Neuronal stem cell (in vitro differentiated cells): ENCODE data around the gene TMEM51.

Experiments
- DNase-seq: peaks from one replicate; pipeline ENCODE4 v3.0.0-alpha.2; 2013; ENCODE audit warnings: low spot score
- H2AFZ ChIP-seq: one replicate; pipeline ENCODE4 v1.6.1; 2013; ENCODE audit warnings: mild to moderate bottlenecking, low read length, inconsistent platforms
- H2AK5ac ChIP-seq: 2 replicates; pipeline ENCODE4 v1.6.1; 2013; ENCODE audit warnings: low read depth, mild to moderate bottlenecking, inconsistent platforms, low read length, moderate library complexity, mixed read lengths
- H2BK120ac ChIP-seq: 2 replicates; pipeline ENCODE4 v1.6.1; 2013; ENCODE audit warnings: low read depth, mild to moderate bottlenecking, inconsistent platforms, low read length, moderate library complexity, mixed read lengths
- H2BK12ac ChIP-seq: one replicate; pipeline ENCODE4 v1.6.1; 2013; ENCODE audit warnings: low read length, inconsistent platforms
- H2BK15ac ChIP-seq: 2 replicates; pipeline ENCODE4 v1.6.1; 2013; ENCODE audit warnings: mild to moderate bottlenecking, low read length, inconsistent platforms, mixed read lengths
- H2BK5ac ChIP-seq: one replicate; pipeline ENCODE4 v1.6.1; 2013; ENCODE audit warnings: inconsistent platforms, mild to moderate bottlenecking, low read length, moderate library complexity
- H3K14ac ChIP-seq: one replicate; pipeline ENCODE4 v1.6.1; 2013; ENCODE audit warnings: low read length, inconsistent platforms
- H3K18ac ChIP-seq: 2 replicates; pipeline ENCODE4 v1.6.1; 2013; ENCODE audit warnings: low read length, inconsistent platforms
- H3K23ac ChIP-seq: 2 replicates; pipeline ENCODE4 v1.6.1; 2013; ENCODE audit warnings: low read depth, mild to moderate bottlenecking, mixed read lengths, low read length, inconsistent platforms; ENCODE audit not compliant: poor library complexity
- H3K27ac ChIP-seq: replicated peaks from 3 replicates; pipeline ENCODE4 v1.5.1; 2013; ENCODE audit warnings: low read length, inconsistent platforms
- H3K27me3 ChIP-seq, 3 experiments: 2 replicates each; pipeline ENCODE4 v1.6.1; 2013; ENCODE audit warnings: low read length in 3 of 3, mild to moderate bottlenecking in 2 of 3, inconsistent platforms in 1 of 3, low read depth in 1 of 3, mixed read lengths in 1 of 3, moderate library complexity in 1 of 3; ENCODE audit not compliant: control insufficient read depth in 3 of 3, insufficient read depth in 3 of 3
- H3K36me3 ChIP-seq, 2 donors: replicated peaks in 1 of 2; 2 replicates each; pipeline ENCODE4 v1.6.1; 2013; ENCODE audit warnings: low read length in 2 of 2; ENCODE audit not compliant: control insufficient read depth in 2 of 2, insufficient read depth in 2 of 2
- H3K4ac ChIP-seq: 2 replicates; pipeline ENCODE4 v1.6.1; 2013; ENCODE audit warnings: inconsistent platforms, mild to moderate bottlenecking, low read length, moderate library complexity
- H3K4me1 ChIP-seq, 2 donors: 1 replicate in 1 of 2; 2 replicates in 1 of 2; pipeline ENCODE4 v1.6.1; 2013; ENCODE audit warnings: low read length in 2 of 2, low read depth in 1 of 2; ENCODE audit not compliant: control insufficient read depth in 2 of 2, insufficient read depth in 1 of 2
- H3K4me2 ChIP-seq: one replicate; pipeline ENCODE4 v1.6.1; 2013; ENCODE audit warnings: mild to moderate bottlenecking, low read length, inconsistent platforms; ENCODE audit not compliant: insufficient read depth, poor library complexity, severe bottlenecking
- H3K4me3 ChIP-seq, 2 donors: 2 replicates each; pipeline ENCODE4 v1.5.1; 2013; ENCODE audit warnings: low read length in 2 of 2, mild to moderate bottlenecking in 2 of 2, inconsistent platforms in 1 of 2, moderate library complexity in 1 of 2
- H3K79me1 ChIP-seq: one replicate; pipeline ENCODE4 v1.6.1; 2013; ENCODE audit warnings: low read depth, mild to moderate bottlenecking, inconsistent platforms, low read length, moderate library complexity
- H3K9ac ChIP-seq: one replicate; pipeline ENCODE4 v1.6.1; 2013; ENCODE audit warnings: mild to moderate bottlenecking, low read depth, low read length, inconsistent platforms; ENCODE audit not compliant: poor library complexity
- H3K9me3 ChIP-seq, 2 donors: replicated peaks in 1 of 2; 2 replicates each; pipeline versions ENCODE3 to v1.6.1; 2013; ENCODE audit warnings: low read length in 2 of 2, mild to moderate bottlenecking in 2 of 2, inconsistent platforms in 1 of 2, low read depth in 1 of 2, mixed read lengths in 1 of 2, moderate library complexity in 1 of 2; ENCODE audit not compliant: control insufficient read depth in 2 of 2, insufficient read depth in 1 of 2
- H4K8ac ChIP-seq: one replicate; pipeline ENCODE4 v1.6.1; 2013; ENCODE audit warnings: low read depth, mild to moderate bottlenecking, inconsistent platforms, low read length, moderate library complexity
- H4K91ac ChIP-seq: one replicate; pipeline ENCODE4 v1.6.1; 2013; ENCODE audit warnings: low read length, low read depth, mild to moderate bottlenecking, inconsistent platforms; ENCODE audit not compliant: poor library complexity
- WGBS, 2 donors: extraction: QIAGEN DNeasy Blood & Tissue Kit; methylation state at CpG; one replicate each; pipeline ENCODE4 v1.1.7; 2013; ENCODE audit warnings: missing lambda C conversion rate in 2 of 2, mixed read lengths in 1 of 2; ENCODE audit not compliant: insufficient read length in 2 of 2, insufficient replicate concordance in 1 of 2; ENCODE audit errors: extremely low coverage in 2 of 2; 5-methylcytosine and 5-hydroxymethylcytosine counted together

TMEM51 gene

DNA sequence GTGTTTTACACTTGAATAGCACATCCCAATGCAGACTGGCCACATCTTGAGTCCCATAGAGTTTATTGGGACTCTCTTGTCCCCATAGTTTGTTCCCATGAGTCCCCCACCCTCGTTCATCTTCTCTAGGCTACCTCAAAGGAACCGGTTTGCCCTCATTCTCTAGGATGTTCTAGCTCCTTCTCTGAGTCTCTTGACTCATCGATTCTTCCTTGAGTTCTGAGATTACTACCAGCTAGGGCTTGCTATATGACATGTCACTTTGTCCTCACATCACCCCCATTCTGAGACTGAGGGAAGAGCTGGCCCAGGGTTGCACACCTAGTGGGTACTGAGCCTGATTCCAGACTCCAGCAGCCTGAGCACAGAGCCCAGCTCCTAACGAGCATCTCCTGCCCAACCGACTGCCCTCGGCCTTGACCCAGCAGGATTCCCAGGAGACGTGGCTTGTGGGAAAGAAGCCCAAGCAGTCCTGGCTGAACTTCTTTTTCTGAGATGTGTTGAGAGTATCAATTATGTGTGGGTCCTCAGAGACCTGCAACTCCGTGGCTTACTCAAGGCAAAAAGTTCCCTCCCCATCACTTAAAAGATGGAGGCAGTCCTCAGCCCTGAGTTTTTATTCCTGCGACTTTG is 42.0 kb downstream of the TMEM51 start:
- Histone ChIP-seq H4K91ac (no peak overlapping the region), H2BK12ac (no peak overlapping the region), H3K9me3 (no peaks in the 10 kb centered on the region), H3K23ac (no peak overlapping the region), H3K27me3 (no peaks in the 10 kb centered on the region), H3K4me1 (peaks cover 9 to 13% of the 10 kb centered on the region in 2 donors), H3K4me3 (no peak overlapping the region), H3K14ac (no peak overlapping the region), H2BK15ac (no peak overlapping the region), H3K4ac (no peak overlapping the region), H4K8ac (no peak overlapping the region), H3K4me2 (no peak overlapping the region), H2BK120ac (no peak overlapping the region), H3K9ac (no peak overlapping the region), H3K79me1 (no peaks in the 10 kb centered on the region), H2AK5ac (no peak overlapping the region), H3K18ac (no peak overlapping the region), H2BK5ac (no peak overlapping the region), H2AFZ (no peak overlapping the region), H3K27ac (no peak overlapping the region), H3K36me3 (no peaks in the 10 kb centered on the region)
- no peak for DNase-seq
- WGBS, 2 donors, result no CpG with 5 or more reads among the region's 9 CpGs

DNA sequence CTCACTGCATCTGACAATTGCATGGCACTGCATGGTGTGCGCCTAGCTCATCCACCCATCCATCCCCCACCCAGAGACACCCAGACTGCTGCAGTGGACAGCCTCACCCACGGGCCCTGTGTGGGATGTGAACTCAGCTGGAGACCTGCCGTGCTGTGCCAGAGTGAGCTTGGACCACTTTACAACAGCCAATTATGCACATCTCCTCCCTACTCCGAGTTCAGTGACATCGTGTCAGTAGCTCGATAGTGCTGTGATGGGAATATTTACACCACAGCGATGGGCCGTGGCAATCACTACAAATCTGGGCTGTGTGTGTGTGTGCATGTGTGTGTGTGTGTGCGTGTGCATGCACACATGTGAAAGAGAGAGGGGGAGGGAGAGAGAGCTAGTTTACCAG is 42.5 kb downstream of the TMEM51 start:
- Histone ChIP-seq H3K9ac (peak overlapping the region; percentile 66), H3K4me1 (peaks cover 13% of the 10 kb centered on the region in 2 donors), H3K14ac (no peak overlapping the region), H2AFZ (no peak overlapping the region), H3K4me3 (no peak overlapping the region), H3K18ac (no peak overlapping the region), H4K8ac (no peak overlapping the region), H2BK120ac (no peak overlapping the region), H3K4me2 (no peak overlapping the region), H3K27ac (no peak overlapping the region), H2BK12ac (peak overlapping the region; percentile 50), H2BK5ac (no peak overlapping the region), H3K79me1 (no peaks in the 10 kb centered on the region), H3K36me3 (no peaks in the 10 kb centered on the region), H3K27me3 (no peaks in the 10 kb centered on the region), H2BK15ac (no peak overlapping the region), H3K9me3 (no peaks in the 10 kb centered on the region), H2AK5ac (no peak overlapping the region), H3K23ac (peak overlapping the region; percentile 20), H4K91ac (no peak overlapping the region), H3K4ac (no peak overlapping the region)
- no peak for DNase-seq
- WGBS, 2 donors, result no CpG with 5 or more reads among the region's 9 CpGs

DNA sequence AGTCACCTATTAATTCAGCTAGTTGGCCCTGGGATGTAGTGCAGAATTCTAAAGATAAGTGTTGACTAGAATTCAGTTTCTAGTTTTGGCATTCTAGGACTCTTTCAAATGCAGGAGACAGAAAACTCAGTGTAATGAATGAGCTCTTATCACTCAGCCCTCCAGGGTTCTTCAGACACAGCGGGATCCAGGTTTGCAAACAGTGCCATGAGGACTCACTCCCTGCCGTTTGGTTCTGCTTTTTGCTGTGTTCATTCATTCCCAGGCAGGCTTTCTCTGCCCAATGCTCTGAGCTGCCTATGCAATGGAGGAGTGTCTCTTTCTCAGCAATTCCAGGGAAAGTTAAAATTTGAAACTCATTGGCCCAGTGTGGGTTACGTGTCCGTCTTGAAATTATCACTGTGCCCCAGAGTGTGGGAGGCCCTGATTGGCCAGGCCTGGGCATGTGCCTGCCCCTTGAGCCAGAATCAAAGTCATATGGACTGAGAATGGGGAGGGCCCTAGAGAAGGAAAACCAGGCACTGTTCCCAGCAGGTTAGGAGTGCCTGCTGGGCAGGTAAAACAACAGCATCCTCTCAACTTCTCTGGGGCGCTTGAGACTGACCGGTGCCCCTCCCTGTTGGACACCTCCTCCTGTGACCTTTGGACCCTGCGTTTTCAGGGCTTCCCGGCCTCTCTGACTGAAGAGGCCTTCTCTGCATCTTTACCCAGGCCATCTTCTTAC is 43.4 kb downstream of the TMEM51 start:
- Histone ChIP-seq H2BK15ac (no peak overlapping the region), H4K8ac (no peak overlapping the region), H3K36me3 (no peaks in the 10 kb centered on the region), H2AK5ac (no peak overlapping the region), H3K9ac (no peak overlapping the region), H3K27ac (peak overlapping the region; percentile 4), H3K4me3 (peak overlapping the region in 1 of 2 donors; percentile 3), H2BK120ac (no peak overlapping the region), H3K23ac (no peak overlapping the region), H3K14ac (no peak overlapping the region), H3K27me3 (no peaks in the 10 kb centered on the region), H3K18ac (no peak overlapping the region), H4K91ac (no peak overlapping the region), H3K4ac (no peak overlapping the region), H3K4me2 (no peak overlapping the region), H2BK12ac (no peak overlapping the region), H3K79me1 (no peaks in the 10 kb centered on the region), H3K9me3 (no peaks in the 10 kb centered on the region), H2BK5ac (no peak overlapping the region), H3K4me1 (peaks cover 13 to 16% of the 10 kb centered on the region in 2 donors), H2AFZ (no peak overlapping the region)
- WGBS, 2 donors, result no CpG with 5 or more reads among the region's 8 CpGs
- no peak for DNase-seq

DNA sequence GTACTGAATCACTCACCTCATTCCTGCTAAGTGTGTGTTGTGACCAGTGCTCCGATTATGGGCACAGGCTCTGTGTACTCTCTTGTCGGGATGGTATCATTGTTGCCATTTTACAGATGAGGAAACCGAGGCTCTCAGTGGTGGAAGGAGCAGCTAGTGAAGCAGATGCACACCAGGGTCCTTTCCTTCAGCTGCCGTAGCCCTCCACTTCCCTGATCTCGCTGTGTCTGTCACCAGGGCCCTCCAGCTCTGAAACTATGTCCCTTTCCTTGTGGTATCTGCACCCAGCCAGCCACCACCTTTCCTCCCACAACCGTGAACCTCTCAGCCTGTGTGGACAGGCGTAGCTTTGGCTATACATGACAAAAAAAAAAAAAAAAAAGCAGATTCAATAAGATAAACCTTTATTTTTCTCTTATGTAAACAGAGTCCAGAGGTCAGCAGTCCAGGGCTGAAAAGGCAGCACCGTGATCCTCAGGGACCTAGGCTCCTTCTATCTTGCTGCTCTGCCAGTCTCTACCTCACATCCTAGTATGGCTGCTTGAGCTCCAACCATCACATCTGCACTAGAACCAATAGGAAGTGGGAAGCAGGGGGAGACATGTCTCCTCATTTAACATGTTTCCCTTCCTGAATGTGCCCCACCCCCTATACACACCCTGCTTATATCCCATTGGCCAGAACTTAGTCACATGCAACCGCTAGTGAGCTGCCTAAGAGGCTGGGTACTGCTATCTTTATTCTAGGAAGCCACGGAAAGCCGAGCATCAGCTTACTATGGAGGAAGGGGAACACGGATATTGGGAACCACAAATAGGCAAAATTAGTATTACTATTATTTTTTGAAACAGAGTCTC is 44.3 kb downstream of the TMEM51 start:
- Histone ChIP-seq H2BK12ac (peak overlapping the region; percentile 19), H3K9me3 (no peaks in the 10 kb centered on the region), H4K91ac (no peak overlapping the region), H3K4me2 (no peak overlapping the region), H3K14ac (no peak overlapping the region), H3K4ac (no peak overlapping the region), H2BK5ac (no peak overlapping the region), H4K8ac (no peak overlapping the region), H3K18ac (peak overlapping the region; percentile 2), H2AK5ac (no peak overlapping the region), H2AFZ (no peak overlapping the region), H3K79me1 (no peaks in the 10 kb centered on the region), H3K36me3 (no peaks in the 10 kb centered on the region), H2BK120ac (no peak overlapping the region), H3K4me3 (peak overlapping the region in 1 of 2 donors; percentile 11), H2BK15ac (no peak overlapping the region), H3K27ac (no peak overlapping the region), H3K27me3 (no peaks in the 10 kb centered on the region), H3K9ac (no peak overlapping the region), H3K23ac (no peak overlapping the region), H3K4me1 (peaks cover 13 to 16% of the 10 kb centered on the region in 2 donors)
- DNase-seq, result no peak
- no CpG with 5 or more reads among the region's 12 CpGs for WGBS, 2 donors
